ENCODE data around the gene TFF2.

DNA sequence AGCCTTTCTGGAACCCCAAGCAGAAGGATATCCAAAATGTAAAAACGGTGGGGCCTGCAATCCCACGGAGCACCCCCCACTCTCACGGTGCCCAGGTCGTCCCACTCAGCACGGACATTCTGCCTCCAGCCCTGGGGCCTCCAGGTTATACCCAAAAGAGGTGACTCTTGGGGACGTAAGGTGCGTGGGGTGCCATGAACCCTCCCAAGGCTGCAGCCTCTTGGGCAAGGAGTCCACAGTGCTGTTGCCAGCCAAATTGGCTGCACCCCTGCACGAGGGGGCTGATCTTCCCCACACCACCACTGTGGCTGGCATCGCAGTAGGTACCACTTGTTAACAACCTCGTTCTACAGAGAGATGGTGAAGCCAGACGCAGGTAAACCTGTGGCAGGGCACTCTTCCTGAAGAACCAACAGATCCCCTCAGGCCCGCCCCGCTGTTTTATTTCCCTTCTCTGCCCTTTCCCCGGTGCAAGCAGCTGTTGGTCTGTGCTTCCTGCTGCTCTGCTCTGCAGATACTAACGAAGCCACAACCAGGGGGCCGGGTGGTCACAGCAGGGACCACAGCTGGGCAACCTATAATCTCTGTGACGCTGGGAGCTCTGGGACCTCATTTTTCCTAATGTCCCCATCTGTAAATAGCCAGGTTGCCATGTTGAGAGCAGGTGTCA lies 44.3 kb downstream of the TFF2 start:
- TF ChIP-seq POLR2A (IDR thresholded peaks at IDR 0.05) (no peak), EP300 (IDR thresholded peaks at IDR 0.05; ENCODE audit: low read depth) (no peak)
- TF ChIP-seq, protein P1, sequence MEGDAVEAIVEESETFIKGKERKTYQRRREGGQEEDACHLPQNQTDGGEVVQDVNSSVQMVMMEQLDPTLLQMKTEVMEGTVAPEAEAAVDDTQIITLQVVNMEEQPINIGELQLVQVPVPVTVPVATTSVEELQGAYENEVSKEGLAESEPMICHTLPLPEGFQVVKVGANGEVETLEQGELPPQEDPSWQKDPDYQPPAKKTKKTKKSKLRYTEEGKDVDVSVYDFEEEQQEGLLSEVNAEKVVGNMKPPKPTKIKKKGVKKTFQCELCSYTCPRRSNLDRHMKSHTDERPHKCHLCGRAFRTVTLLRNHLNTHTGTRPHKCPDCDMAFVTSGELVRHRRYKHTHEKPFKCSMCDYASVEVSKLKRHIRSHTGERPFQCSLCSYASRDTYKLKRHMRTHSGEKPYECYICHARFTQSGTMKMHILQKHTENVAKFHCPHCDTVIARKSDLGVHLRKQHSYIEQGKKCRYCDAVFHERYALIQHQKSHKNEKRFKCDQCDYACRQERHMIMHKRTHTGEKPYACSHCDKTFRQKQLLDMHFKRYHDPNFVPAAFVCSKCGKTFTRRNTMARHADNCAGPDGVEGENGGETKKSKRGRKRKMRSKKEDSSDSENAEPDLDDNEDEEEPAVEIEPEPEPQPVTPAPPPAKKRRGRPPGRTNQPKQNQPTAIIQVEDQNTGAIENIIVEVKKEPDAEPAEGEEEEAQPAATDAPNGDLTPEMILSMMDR (IDR thresholded peaks at IDR 0.05), result no peak

Measured in transverse colon (tissue), 3 donors.